Tibial nerve (tissue), 4 donors: Measurements from ENCODE around the gene BCL2L11.

Experiments used
- CTCF ChIP-seq, 5 experiments: fragments of 200-600 bp in 3 of 5; fragments of 450-650 bp in 2 of 5; sonication (generic) in 3 of 5; IDR thresholded peaks; one replicate each; pipeline ENCODE4 v1.5.1; 2016 to 2019; ENCODE audit warnings: antibody characterized with exemption in 5 of 5, mild to moderate bottlenecking in 3 of 5, moderate library complexity in 2 of 5
- EP300 ChIP-seq, 2 donors: sonication (generic); formaldehyde crosslinking; IDR thresholded peaks; one replicate each; pipeline ENCODE4 v1.6.1; 2017; ENCODE audit warnings: antibody characterized with exemption in 2 of 2, mild to moderate bottlenecking in 1 of 2
- POLR2A ChIP-seq, 2 donors: fragments of 450-650 bp; IDR thresholded peaks; one replicate each; pipeline ENCODE4 v1.6.1; 2017; ENCODE audit warnings: antibody characterized with exemption in 2 of 2, mild to moderate bottlenecking in 2 of 2, moderate library complexity in 2 of 2

GRCh38 chr2:111113838-111114237, 6.9 kb upstream of the BCL2L11 start:
- TF ChIP-seq CTCF (IDR thresholded peaks at IDR 0.05), result no peak
- no peak for TF ChIP-seq POLR2A (IDR thresholded peaks at IDR 0.05)
- no peak for TF ChIP-seq EP300 (IDR thresholded peaks at IDR 0.05)
